ENCODE results near the gene PRICKLE2.

PRICKLE2 gene

GRCh38 chr3:64220161-64220914, 4.9 kb downstream of the PRICKLE2 start:
- DNase-seq (ENCODE audit: low read depth): no peak

- no peak for DNase-seq (ENCODE audit: low read depth)
Observed at GRCh38 chr3:64218746-64219145, 6.5 kb downstream of the PRICKLE2 start.

- no peak for DNase-seq (ENCODE audit: low read depth)
Observed at GRCh38 chr3:64218329-64218728, 6.9 kb downstream of the PRICKLE2 start.

- DNase-seq (ENCODE audit: low read depth): no peak
Observed at GRCh38 chr3:64216274-64217147, 8.8 kb downstream of the PRICKLE2 start.

GRCh38 chr3:64215559-64215958, 9.7 kb downstream of the PRICKLE2 start:
- no peak for DNase-seq (ENCODE audit: low read depth)

GRCh38 chr3:64215103-64215502, 10.2 kb downstream of the PRICKLE2 start:
- no peak for DNase-seq (ENCODE audit: low read depth)

- DNase-seq (ENCODE audit: low read depth): no peak
Observed at GRCh38 chr3:64214381-64215018, 10.8 kb downstream of the PRICKLE2 start.

- DNase-seq (ENCODE audit: low read depth): no peak
Observed at GRCh38 chr3:64213962-64214379, 11.3 kb downstream of the PRICKLE2 start.

GRCh38 chr3:64213224-64213878, 11.9 kb downstream of the PRICKLE2 start:
- DNase-seq (ENCODE audit: low read depth): no peak

GRCh38 chr3:64209866-64210621, 15.2 kb downstream of the PRICKLE2 start:
- no peak for DNase-seq (ENCODE audit: low read depth)

- no peak for DNase-seq (ENCODE audit: low read depth)
Observed at GRCh38 chr3:64207289-64208080, 17.8 kb downstream of the PRICKLE2 start.

- no peak for DNase-seq (ENCODE audit: low read depth)
Observed at GRCh38 chr3:64203969-64204908, 21.0 kb downstream of the PRICKLE2 start.

GRCh38 chr3:64203216-64203615, 22.1 kb downstream of the PRICKLE2 start:
- no peak for DNase-seq (ENCODE audit: low read depth)

- no peak for DNase-seq (ENCODE audit: low read depth)
Observed at GRCh38 chr3:64199932-64200331, 25.3 kb downstream of the PRICKLE2 start.

GRCh38 chr3:64196236-64196929, 28.9 kb downstream of the PRICKLE2 start:
- DNase-seq (ENCODE audit: low read depth): no peak

- no peak for DNase-seq (ENCODE audit: low read depth)
Observed at GRCh38 chr3:64195789-64196188, 29.5 kb downstream of the PRICKLE2 start.

- no peak for DNase-seq (ENCODE audit: low read depth)
Observed at GRCh38 chr3:64191822-64192221, 33.4 kb downstream of the PRICKLE2 start.

Measured in stimulated activated CD4-positive, alpha-beta T cell treated with anti-CD3 and anti-CD28 coated beads, Interleukin-2, amount 100 ng/mL, for 4 hours (primary cell).